ENCODE measurements around the gene S100A10. TPM values are rescaled to one million over a fixed set of nuclear protein-coding genes. Genes with fewer than 3 reads are reported as not detected.

The S100A10 gene
- total RNA-seq, 4 donors from 2014 or later: 74.8 to 153 (median 102) TPM

DNA sequence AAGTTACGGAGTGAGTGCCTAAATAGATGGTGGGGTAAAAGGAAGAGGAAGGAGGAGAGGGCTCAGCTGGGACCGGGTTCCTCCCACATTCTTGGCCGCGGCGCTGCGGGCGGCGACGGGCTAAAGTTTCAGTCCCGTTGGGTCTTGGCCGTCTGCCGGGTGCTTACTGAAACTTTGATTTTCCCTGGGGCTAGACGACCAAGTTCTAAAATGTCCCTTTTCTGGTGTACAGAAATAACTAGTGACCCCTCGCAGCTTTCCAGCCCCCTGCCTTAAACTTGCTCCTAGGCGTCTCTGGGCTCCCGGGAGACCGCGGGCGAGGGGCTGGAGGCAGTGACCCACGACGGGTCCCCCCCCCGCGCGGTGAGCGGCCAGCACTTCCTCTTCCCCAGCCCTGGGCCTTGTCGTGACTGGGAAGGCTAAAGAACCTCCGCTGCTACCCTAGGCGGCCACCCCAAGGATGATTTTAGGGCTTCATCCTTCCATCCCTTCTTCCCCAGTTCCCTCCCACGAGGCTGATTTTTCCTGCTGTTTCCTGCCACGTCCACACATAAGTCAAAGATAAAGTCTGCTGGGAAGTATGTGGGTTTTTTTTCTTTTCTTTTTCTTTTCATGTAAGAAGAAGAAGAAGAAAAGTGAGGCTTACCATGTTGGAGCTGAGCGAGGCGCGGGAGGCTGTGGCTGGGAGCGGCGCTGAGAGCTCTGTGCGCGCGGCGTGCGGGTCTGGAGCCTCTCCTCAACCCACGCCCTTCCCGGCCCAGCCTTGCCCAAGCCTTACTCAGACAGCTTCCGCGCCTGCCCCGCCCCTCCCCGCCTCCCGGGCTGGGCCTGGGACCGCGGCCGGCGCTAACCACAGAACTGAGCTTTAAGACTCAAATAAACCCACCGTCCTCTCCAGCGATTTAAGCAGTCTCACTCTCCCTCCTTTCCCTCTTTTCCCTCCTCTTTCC is 42.9 kb upstream of the S100A10 start, which contains the start of gene S100A11:
TSS of gene S100A11 (minus strand) at position 738 of the 950 bp plus-strand sequence. CDS start at position 649, 89 bp downstream.
- intact Hi-C loops (cut with DNase I; ENCODE audit: low total_unique reads): no loop called here

DNA sequence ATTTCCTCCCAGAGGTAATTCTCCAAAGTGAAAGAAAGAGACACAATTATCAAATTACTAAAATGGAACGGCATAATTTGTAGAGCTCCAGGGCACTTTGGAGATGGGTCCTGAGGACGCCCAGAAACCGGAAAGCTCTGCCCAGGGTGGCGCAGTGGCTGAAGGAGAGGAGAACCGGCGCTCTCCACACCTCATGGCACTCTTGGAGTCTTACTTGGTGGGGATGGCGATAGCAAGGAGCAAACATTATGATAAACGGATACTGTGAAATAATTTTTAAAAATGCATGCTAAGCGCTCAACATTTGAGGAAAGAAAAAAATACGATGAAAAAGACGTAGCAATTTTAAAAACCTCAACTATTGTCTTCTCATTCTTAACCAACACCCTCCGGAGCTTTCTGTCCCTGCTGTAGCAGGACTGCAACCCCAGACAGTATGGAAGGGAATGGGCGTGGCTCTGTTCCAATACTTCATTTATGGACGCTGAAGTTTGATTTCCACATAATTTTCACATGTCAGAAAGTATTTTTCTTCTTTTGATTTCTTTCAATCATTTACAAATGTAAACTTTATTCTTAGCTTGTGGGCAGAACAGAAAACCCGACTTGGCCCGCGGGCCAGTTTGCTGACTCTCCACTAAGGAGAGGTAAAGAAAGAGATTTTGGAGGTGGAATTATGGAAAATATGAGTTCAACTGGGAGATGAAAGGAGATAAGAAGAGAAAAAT is 42.0 kb upstream of the S100A10 start:
- TF ChIP-seq, protein P1, sequence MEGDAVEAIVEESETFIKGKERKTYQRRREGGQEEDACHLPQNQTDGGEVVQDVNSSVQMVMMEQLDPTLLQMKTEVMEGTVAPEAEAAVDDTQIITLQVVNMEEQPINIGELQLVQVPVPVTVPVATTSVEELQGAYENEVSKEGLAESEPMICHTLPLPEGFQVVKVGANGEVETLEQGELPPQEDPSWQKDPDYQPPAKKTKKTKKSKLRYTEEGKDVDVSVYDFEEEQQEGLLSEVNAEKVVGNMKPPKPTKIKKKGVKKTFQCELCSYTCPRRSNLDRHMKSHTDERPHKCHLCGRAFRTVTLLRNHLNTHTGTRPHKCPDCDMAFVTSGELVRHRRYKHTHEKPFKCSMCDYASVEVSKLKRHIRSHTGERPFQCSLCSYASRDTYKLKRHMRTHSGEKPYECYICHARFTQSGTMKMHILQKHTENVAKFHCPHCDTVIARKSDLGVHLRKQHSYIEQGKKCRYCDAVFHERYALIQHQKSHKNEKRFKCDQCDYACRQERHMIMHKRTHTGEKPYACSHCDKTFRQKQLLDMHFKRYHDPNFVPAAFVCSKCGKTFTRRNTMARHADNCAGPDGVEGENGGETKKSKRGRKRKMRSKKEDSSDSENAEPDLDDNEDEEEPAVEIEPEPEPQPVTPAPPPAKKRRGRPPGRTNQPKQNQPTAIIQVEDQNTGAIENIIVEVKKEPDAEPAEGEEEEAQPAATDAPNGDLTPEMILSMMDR (IDR thresholded peaks at IDR 0.05): no peak
- TF ChIP-seq POLR2A (IDR thresholded peaks at IDR 0.05): no peak
- peak overlapping the region; percentile 73 for H3K4me3 ChIP-seq (ENCODE audit: low read depth, poor library complexity, severe bottlenecking)
- WGBS, 2 donors: 2 to 4% methylated on average over 17 of the region's 17 CpGs
- DNase-seq (ENCODE audit: low spot score in 2 of 2): no peak
- intact Hi-C loops (cut with DNase I; ENCODE audit: low total_unique reads): no loop called here

More for the DNA sequence above, 42.9 kb upstream of the S100A10 start, which contains the start of gene S100A11:
- peak within 1 kb of the TSS; percentile 73 for H3K4me3 ChIP-seq (ENCODE audit: low read depth, poor library complexity, severe bottlenecking)
- TF ChIP-seq POLR2A (IDR thresholded peaks at IDR 0.05): peak in 1 of 2 donors; percentile 66
- TF ChIP-seq, protein P1 (IDR thresholded peaks at IDR 0.05): no peak
- 1% methylated on average over 53 of the region's 53 CpGs for WGBS, 2 donors
- peak; percentile 92 to 98 for DNase-seq (ENCODE audit: low spot score in 2 of 2)

DNA sequence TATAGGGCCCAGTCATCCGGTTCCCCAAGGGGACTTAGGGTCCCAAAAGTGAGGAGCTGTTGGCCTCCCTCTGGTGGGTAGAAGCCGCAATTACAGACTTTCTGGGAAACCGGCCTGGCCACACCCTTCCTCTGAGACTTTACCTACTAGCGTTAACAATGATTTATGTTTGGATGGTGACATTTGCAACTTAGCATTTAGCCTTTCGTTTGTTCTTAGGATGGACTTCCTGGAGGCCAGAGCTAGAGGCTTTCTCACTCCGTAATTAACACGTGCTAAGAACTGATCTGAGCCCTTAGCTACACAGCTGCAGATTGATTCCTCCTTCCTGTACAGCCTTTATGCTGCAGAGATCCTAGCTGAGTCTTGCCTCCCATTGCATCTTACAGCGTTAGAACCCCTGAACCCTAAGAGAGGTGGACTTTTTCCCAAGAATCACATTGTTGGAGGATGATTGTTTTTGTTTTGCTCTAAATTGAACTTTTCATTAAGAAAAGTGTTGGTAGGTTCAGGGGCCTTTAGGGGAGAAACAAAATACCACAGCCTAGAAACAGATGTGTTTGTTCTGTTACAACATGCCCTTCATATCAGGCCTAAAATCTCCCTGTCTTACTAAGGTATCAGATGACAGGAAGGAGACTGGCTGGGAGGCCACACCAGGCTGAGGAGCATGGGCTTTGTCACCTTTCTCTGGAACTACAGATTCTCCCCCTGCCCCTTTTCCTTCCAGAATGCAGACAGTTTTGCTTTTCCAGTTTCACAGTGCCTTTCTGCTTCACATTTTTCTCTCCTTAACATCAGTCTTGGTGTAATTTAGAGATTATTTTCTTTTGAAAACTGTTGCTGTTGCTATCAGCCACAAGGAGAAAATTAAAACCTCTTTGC is 41.2 kb upstream of the S100A10 start:
- peak; percentile 15 to 89 for DNase-seq (ENCODE audit: low spot score in 2 of 2)
- no peak for TF ChIP-seq POLR2A (IDR thresholded peaks at IDR 0.05)
- TF ChIP-seq, protein P1 (IDR thresholded peaks at IDR 0.05): peak in 1 of 3 donors; percentile 41
- 3 to 5% methylated on average over 8 of the region's 8 CpGs for WGBS, 2 donors
- peak overlapping the region; percentile 73 for H3K4me3 ChIP-seq (ENCODE audit: low read depth, poor library complexity, severe bottlenecking)
- intact Hi-C loops (cut with DNase I; ENCODE audit: low total_unique reads): no loop called here

DNA sequence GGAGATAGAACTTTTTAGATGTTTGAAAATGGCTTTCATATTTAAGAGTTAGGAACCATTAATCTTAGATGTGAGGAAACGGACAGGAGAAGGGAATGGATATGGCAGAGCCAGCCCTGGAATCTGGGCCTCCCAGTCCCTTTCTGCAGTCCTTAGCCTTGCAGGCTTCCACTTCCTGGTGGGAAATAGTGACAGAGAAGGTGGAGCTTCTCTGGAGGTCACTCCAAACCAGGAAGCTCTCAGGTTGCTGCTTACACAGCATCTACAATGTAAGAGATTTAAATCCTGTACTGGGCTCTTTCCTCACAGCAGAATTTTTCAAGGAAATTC is 40.6 kb upstream of the S100A10 start:
- no peak for TF ChIP-seq POLR2A (IDR thresholded peaks at IDR 0.05)
- TF ChIP-seq, protein P1 (IDR thresholded peaks at IDR 0.05): no peak
- H3K4me3 ChIP-seq (ENCODE audit: low read depth, poor library complexity, severe bottlenecking): no peak overlapping the region
- intact Hi-C loops (cut with DNase I; ENCODE audit: low total_unique reads): no loop called here
- 29 to 30% methylated on average over 1 of the region's 1 CpG for WGBS, 2 donors
- peak in 1 of 2 donors; percentile 14 for DNase-seq (ENCODE audit: low spot score in 2 of 2)

DNA sequence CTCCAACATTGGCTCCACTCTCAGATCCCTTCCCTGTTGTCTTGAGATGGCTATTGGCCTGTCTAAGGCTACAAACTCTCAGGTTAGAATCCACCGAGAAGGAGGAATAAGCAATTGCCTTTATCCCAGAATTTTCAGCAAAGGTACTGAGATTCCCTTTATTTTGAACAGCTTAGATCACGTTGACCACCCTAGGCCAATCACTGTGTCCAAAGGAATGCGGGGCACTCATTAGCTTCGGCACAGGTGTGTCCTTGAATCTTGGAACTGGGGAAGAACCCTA is 36.2 kb upstream of the S100A10 start:
- WGBS, 2 donors: 92% methylated on average over 4 of the region's 4 CpGs
- TF ChIP-seq, protein P1 (IDR thresholded peaks at IDR 0.05): no peak
- no peak for TF ChIP-seq POLR2A (IDR thresholded peaks at IDR 0.05)
- H3K4me3 ChIP-seq (ENCODE audit: low read depth, poor library complexity, severe bottlenecking): no peak overlapping the region
- intact Hi-C loops (cut with DNase I; ENCODE audit: low total_unique reads): no loop called here
- no peak for DNase-seq (ENCODE audit: low spot score in 2 of 2)

Data from lower leg skin (tissue), 4 donors.